Melanocyte of skin (primary cell): ENCODE results near the gene TMEM132A. TPM values are rescaled to one million over a fixed set of nuclear protein-coding genes. Genes with fewer than 3 reads are reported as not detected.

Experiments used
- small RNA-seq, 2 donors: library from RNA; depleted of rRNA; stranded (forward); fragments of <200 nt; gene quantifications; one replicate each; pipeline ENCODE3, GENCODE V24; 2012
- total RNA-seq, 2 donors: library from RNA; depleted of rRNA; stranded (reverse); fragments of >200 nt; gene quantifications; 2 replicates each; pipeline ENCODE4 v1.2.3, GENCODE V29; 2012

The TMEM132A gene, protein sequence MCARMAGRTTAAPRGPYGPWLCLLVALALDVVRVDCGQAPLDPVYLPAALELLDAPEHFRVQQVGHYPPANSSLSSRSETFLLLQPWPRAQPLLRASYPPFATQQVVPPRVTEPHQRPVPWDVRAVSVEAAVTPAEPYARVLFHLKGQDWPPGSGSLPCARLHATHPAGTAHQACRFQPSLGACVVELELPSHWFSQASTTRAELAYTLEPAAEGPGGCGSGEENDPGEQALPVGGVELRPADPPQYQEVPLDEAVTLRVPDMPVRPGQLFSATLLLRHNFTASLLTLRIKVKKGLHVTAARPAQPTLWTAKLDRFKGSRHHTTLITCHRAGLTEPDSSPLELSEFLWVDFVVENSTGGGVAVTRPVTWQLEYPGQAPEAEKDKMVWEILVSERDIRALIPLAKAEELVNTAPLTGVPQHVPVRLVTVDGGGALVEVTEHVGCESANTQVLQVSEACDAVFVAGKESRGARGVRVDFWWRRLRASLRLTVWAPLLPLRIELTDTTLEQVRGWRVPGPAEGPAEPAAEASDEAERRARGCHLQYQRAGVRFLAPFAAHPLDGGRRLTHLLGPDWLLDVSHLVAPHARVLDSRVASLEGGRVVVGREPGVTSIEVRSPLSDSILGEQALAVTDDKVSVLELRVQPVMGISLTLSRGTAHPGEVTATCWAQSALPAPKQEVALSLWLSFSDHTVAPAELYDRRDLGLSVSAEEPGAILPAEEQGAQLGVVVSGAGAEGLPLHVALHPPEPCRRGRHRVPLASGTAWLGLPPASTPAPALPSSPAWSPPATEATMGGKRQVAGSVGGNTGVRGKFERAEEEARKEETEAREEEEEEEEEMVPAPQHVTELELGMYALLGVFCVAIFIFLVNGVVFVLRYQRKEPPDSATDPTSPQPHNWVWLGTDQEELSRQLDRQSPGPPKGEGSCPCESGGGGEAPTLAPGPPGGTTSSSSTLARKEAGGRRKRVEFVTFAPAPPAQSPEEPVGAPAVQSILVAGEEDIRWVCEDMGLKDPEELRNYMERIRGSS
- total RNA-seq = 10 to 100 TPM; 11.3 to 31.7 TPM

GRCh38 chr11:60924110-60924905 is at the start of gene TMEM132A:
TSS of gene TMEM132A (plus strand) at chr11:60924460. CDS start at chr11:60924634, 174 bp downstream.

GRCh38 chr11:60906132-60906972 is 17.9 kb upstream of the TMEM132A start, which contains the start of gene PRPF19:
TSS of gene PRPF19 (minus strand) at chr11:60906585. CDS start at chr11:60906382, 203 bp downstream.

GRCh38 chr11:60913793-60914632 is 10.2 kb upstream of the TMEM132A start, which contains the start of gene TMEM109:
TSS of gene TMEM109 (plus strand) at chr11:60914158. CDS start at chr11:60919694, 5,536 bp downstream.

DNA sequence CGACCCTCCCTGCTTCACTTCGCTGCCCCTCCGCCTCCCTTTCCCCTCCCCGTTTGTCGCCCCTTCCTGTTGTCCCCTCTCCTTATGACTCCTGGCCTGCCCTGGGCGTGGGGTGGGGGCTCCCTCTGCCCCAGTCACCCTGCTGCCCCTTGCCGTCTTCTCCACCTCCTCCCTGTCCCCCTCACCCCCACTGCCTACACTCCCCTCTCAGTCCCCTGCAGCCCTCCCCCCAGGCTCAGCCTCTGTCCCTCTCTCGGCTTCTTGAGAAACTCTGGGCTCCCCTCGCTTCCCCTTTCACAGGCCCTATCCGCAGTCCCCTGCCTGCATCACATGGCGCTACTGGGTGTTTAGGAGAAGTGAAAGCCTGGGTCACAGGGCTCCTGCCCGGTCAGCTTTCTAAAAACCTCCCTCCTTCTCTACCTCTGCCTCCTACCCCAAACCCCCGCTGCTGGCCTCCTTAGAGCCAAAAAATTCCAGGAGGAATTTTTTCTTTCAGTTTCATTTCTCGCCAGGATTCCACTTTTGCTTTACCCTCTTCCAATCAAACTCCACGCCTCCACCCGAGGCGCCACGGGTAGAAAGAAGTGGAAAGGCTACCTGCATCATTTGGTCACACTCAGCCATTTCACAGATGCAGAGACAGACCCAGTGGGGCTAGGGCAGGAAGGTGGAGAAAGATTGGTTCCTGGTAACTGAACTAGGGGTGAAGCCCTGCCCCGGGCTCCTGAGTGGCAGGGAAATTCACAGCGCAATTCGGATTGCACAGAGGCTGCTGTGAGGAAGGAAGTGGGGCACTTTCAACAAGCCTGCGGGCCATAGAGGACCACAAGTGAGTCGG is 27.9 kb downstream of the TMEM132A start, which contains the start of gene SLC15A3:
SLC15A3 (minus strand) TSS at position 273 of the 838 bp plus-strand sequence. CDS start 625 bp downstream, outside the sequence.

GRCh38 chr11:60971520-60971919 is 47.3 kb downstream of the TMEM132A start, which contains the start of gene CD6:
TSS of gene CD6 (plus strand) at chr11:60971680. CDS start at chr11:60971866, 186 bp downstream.

Small RNAs within 50 kb of the gene (small RNA-seq; reads per million reads assigned to genes)
- 0.09 to 0.52 reads per million in 2 donors for gene RNU6-933P

Other genes starting within 250 kb of the TMEM132A start
- gene MS4A8, start 224.8 kb upstream of the TMEM132A start, total RNA-seq = not detected
- gene MS4A18, start 199.7 kb upstream of the TMEM132A start, total RNA-seq = not detected
- gene MS4A15, start 167.6 kb upstream of the TMEM132A start, total RNA-seq = not detected
- not detected for gene MS4A10, start 139.1 kb upstream of the TMEM132A start, total RNA-seq
- gene CCDC86, start 82.3 kb upstream of the TMEM132A start, total RNA-seq = 10 to 100 TPM; 14.1 to 36.6 TPM
- gene PTGDR2, start 68.5 kb upstream of the TMEM132A start, total RNA-seq = under 1 TPM; under 0.01 TPM
- gene ZP1, start 56.9 kb upstream of the TMEM132A start, total RNA-seq = under 1 TPM in 1 of 2 donors, not detected in 1; under 0.01 TPM
- gene PRPF19, start 17.9 kb upstream of the TMEM132A start, total RNA-seq = 10 to 100 TPM; 49.2 to 78.6 TPM
- 10 to 100 TPM; 49.6 to 59.6 TPM for gene TMEM109, start 10.3 kb upstream of the TMEM132A start, total RNA-seq
- gene SLC15A3, start 27.7 kb downstream of the TMEM132A start, total RNA-seq = 10 to 100 TPM; 18.9 to 30.6 TPM
- gene CD6, start 47.2 kb downstream of the TMEM132A start, total RNA-seq = under 1 TPM; under 0.01 to 0.33 TPM
- not detected for gene CD5, start 178.0 kb downstream of the TMEM132A start, total RNA-seq
- 10 to 100 TPM; 11.3 to 12.7 TPM for gene VPS37C, start 237.0 kb downstream of the TMEM132A start, total RNA-seq